ENCODE data around the gene MBD3L5.
A peak's percentile ranks its signal among the peaks of the same experiment; 100 is the strongest.

MBD3L5 gene

DNA sequence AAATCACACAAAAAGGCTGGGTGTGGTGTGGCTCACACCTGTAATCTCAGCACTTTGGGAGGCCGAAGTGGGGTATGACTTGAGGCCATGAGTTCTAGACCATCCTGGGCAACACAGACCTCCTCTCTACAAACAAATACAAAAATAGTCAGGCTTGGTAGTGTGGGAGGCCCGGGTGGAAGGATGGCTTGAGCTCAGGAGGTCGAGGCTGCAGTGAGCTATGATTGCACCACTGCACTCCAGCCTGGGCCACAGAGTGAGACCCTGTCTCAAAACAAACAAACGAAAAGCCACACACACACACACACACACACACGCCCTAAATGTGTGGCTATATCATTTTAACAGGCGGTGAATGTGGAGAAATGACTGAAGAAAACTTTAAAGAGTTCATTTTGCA, 38.2 kb downstream of the MBD3L5 start:
- H2AFZ ChIP-seq (ENCODE audit: low read length) = peak overlapping the region; percentile 99
- no peak overlapping the region for H3K4me2 ChIP-seq (ENCODE audit: insufficient read depth, low read length, poor library complexity, severe bottlenecking)
- no peak overlapping the region for H4K8ac ChIP-seq (ENCODE audit: low read depth, low read length)
- DNase-seq (ENCODE audit: low spot score) = no peak
- H3K9me3 ChIP-seq (replicated peaks in 1 of 2; ENCODE audit: control insufficient read depth in 2 of 2, insufficient read depth in 1 of 2, low read depth in 1 of 2, low read length in 2 of 2) = peaks cover 4 to 14% of the 10 kb centered on the region in 2 donors
- H3K9ac ChIP-seq (ENCODE audit: low read depth, low read length, poor library complexity) = no peak overlapping the region
- no peak overlapping the region for H4K91ac ChIP-seq (ENCODE audit: low read depth, low read length, poor library complexity)
- no peak overlapping the region for H2BK5ac ChIP-seq (ENCODE audit: low read length)
- H3K36me3 ChIP-seq (replicated peaks in 1 of 2; ENCODE audit: control insufficient read depth in 2 of 2, insufficient read depth in 2 of 2, low read length in 2 of 2) = peaks cover 11 to 29% of the 10 kb centered on the region in 2 donors
- peaks cover 0 to 6% of the 10 kb centered on the region in 2 donors for H3K4me1 ChIP-seq (ENCODE audit: control insufficient read depth in 2 of 2, insufficient read depth in 1 of 2, low read depth in 1 of 2, low read length in 2 of 2)
- H3K23ac ChIP-seq (ENCODE audit: low read depth, low read length, poor library complexity) = no peak overlapping the region
- no peak overlapping the region for H3K4ac ChIP-seq (ENCODE audit: low read length)
- H3K27me3 ChIP-seq (ENCODE audit: control insufficient read depth in 3 of 3, insufficient read depth in 3 of 3, low read depth in 1 of 3, low read length in 3 of 3) = no peaks in the 10 kb centered on the region
- no peak overlapping the region for H3K18ac ChIP-seq (ENCODE audit: low read length)
- no peak overlapping the region for H3K27ac ChIP-seq (replicated peaks; ENCODE audit: low read length)
- H2BK120ac ChIP-seq (ENCODE audit: low read depth, low read length) = no peak overlapping the region
- WGBS, 2 donors (ENCODE audit: extremely low coverage in 2 of 2, insufficient read length in 2 of 2, insufficient replicate concordance in 1 of 2) = no CpG with 5 or more reads among the region's 6 CpGs
- no peak overlapping the region for H3K14ac ChIP-seq (ENCODE audit: low read length)
- no peak overlapping the region for H2BK15ac ChIP-seq (ENCODE audit: low read length)
- H3K79me1 ChIP-seq (ENCODE audit: low read depth, low read length) = peaks cover 2% of the 10 kb centered on the region
- no peak overlapping the region for H2BK12ac ChIP-seq (ENCODE audit: low read length)
- no peak overlapping the region for H2AK5ac ChIP-seq (ENCODE audit: low read depth, low read length)
- peak overlapping the region; percentile 29 to 71 for H3K4me3 ChIP-seq (ENCODE audit: low read length in 2 of 2)

DNA sequence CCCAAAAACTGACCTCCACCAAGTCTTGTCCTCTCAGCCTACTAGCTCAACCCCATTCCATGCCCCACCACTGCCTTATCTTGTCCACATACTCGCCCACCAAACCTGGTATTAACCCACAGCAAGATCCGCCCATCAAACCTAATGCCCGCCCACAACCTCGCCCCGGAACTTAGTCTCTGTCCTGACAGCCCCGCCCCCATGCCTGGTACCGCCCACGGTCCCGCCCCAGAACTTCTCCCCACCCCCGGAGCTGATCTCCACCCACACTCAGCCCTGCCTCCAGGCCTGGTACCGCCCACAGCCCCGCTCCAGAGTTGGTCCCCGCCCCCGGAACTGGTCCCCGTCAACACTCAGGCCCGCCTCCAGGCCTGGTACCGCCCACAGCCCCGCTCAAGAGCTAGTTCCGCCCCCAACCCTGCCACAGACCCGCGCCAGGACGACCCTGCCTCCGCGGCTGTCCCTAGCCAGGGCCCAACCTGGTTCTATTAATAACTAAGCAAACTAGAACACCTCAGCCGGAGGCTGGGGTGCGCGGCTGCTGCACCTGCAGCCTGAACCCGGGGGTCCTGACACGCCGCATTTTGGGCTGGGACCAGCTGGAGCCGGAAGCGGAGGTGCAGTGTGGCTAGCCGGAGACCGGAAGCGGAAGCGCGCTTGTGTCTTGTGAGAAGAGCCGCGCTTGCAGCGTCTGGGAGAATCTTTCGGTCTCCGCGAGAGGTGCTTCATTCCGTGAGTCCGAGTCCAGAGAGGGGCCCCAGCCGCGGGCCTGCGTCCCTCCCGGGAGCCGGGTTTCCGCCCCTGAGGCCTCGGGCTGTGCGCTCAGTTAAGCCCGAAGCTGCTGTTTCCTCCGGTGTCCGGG, 38.9 kb downstream of the MBD3L5 start, which contains the start of gene ZNF557:
ZNF557 (plus strand) TSS at position 662 of the 862 bp plus-strand sequence. CDS start 5,372 bp downstream, outside the sequence.
- H4K91ac ChIP-seq (ENCODE audit: low read depth, low read length, poor library complexity) = no peak within 1 kb of the TSS
- DNase-seq (ENCODE audit: low spot score) = peak; percentile 94
- H3K9me3 ChIP-seq (replicated peaks in 1 of 2; ENCODE audit: control insufficient read depth in 2 of 2, insufficient read depth in 1 of 2, low read depth in 1 of 2, low read length in 2 of 2) = peaks cover 0 to 14% of the 10 kb centered on the region in 2 donors
- no peaks in the 10 kb centered on the region for H3K27me3 ChIP-seq (ENCODE audit: control insufficient read depth in 3 of 3, insufficient read depth in 3 of 3, low read depth in 1 of 3, low read length in 3 of 3)
- no peak within 1 kb of the TSS for H2BK15ac ChIP-seq (ENCODE audit: low read length)
- peaks cover 12 to 36% of the 10 kb centered on the region in 2 donors for H3K36me3 ChIP-seq (replicated peaks in 1 of 2; ENCODE audit: control insufficient read depth in 2 of 2, insufficient read depth in 2 of 2, low read length in 2 of 2)
- peak within 1 kb of the TSS; percentile 86 to 96 for H3K4me3 ChIP-seq (ENCODE audit: low read length in 2 of 2)
- no peak within 1 kb of the TSS for H3K14ac ChIP-seq (ENCODE audit: low read length)
- peaks cover 2% of the 10 kb centered on the region for H3K79me1 ChIP-seq (ENCODE audit: low read depth, low read length)
- H2BK12ac ChIP-seq (ENCODE audit: low read length) = no peak within 1 kb of the TSS
- peaks cover 0 to 6% of the 10 kb centered on the region in 2 donors for H3K4me1 ChIP-seq (ENCODE audit: control insufficient read depth in 2 of 2, insufficient read depth in 1 of 2, low read depth in 1 of 2, low read length in 2 of 2)
- no CpG with 5 or more reads among the region's 56 CpGs for WGBS, 2 donors (ENCODE audit: extremely low coverage in 2 of 2, insufficient read length in 2 of 2, insufficient replicate concordance in 1 of 2)
- peak within 1 kb of the TSS; percentile 54 for H2BK5ac ChIP-seq (ENCODE audit: low read length)
- H3K4me2 ChIP-seq (ENCODE audit: insufficient read depth, low read length, poor library complexity, severe bottlenecking) = peak within 1 kb of the TSS; percentile 74
- H2BK120ac ChIP-seq (ENCODE audit: low read depth, low read length) = no peak within 1 kb of the TSS
- peak within 1 kb of the TSS; percentile 46 for H3K23ac ChIP-seq (ENCODE audit: low read depth, low read length, poor library complexity)
- peak within 1 kb of the TSS; percentile 88 for H3K18ac ChIP-seq (ENCODE audit: low read length)
- peak within 1 kb of the TSS; percentile 89 for H3K9ac ChIP-seq (ENCODE audit: low read depth, low read length, poor library complexity)
- no peak within 1 kb of the TSS for H2AK5ac ChIP-seq (ENCODE audit: low read depth, low read length)
- no peak within 1 kb of the TSS for H4K8ac ChIP-seq (ENCODE audit: low read depth, low read length)
- no peak within 1 kb of the TSS for H3K4ac ChIP-seq (ENCODE audit: low read length)
- H2AFZ ChIP-seq (ENCODE audit: low read length) = peak within 1 kb of the TSS; percentile 99
- no peak within 1 kb of the TSS for H3K27ac ChIP-seq (replicated peaks; ENCODE audit: low read length)

DNA sequence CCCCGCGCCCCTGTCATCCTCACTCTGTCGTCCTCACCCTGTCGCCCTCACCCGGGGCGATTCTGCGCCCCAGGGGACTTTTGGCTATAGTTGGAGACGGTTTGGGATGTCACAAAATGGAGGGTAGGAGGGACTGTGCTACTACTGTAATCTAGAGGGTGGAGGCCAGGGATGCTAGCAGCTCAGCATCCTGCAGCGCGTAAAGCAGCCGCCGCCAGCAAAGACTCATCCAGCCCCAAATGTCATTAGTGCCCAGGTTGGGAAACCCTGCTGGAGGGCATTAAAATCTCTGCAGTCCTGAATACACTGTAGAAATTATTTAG, 39.5 kb downstream of the MBD3L5 start:
- Histone ChIP-seq H3K27me3 (ENCODE audit: control insufficient read depth in 3 of 3, insufficient read depth in 3 of 3, low read depth in 1 of 3, low read length in 3 of 3) (no peaks in the 10 kb centered on the region), H3K36me3 (replicated peaks in 1 of 2; ENCODE audit: control insufficient read depth in 2 of 2, insufficient read depth in 2 of 2, low read length in 2 of 2) (peaks cover 15 to 42% of the 10 kb centered on the region in 2 donors), H3K4me1 (ENCODE audit: control insufficient read depth in 2 of 2, insufficient read depth in 1 of 2, low read depth in 1 of 2, low read length in 2 of 2) (peaks cover 0 to 6% of the 10 kb centered on the region in 2 donors), H4K91ac (ENCODE audit: low read depth, low read length, poor library complexity) (no peak overlapping the region), H3K4ac (ENCODE audit: low read length) (no peak overlapping the region), H2BK12ac (ENCODE audit: low read length) (no peak overlapping the region), H3K14ac (ENCODE audit: low read length) (no peak overlapping the region), H3K18ac (ENCODE audit: low read length) (peak overlapping the region; percentile 88), H3K4me2 (ENCODE audit: insufficient read depth, low read length, poor library complexity, severe bottlenecking) (peak overlapping the region; percentile 74), H4K8ac (ENCODE audit: low read depth, low read length) (no peak overlapping the region), H2BK120ac (ENCODE audit: low read depth, low read length) (no peak overlapping the region), H3K9ac (ENCODE audit: low read depth, low read length, poor library complexity) (peak overlapping the region; percentile 89), H3K79me1 (ENCODE audit: low read depth, low read length) (peaks cover 3% of the 10 kb centered on the region), H3K27ac (replicated peaks; ENCODE audit: low read length) (no peak overlapping the region), H3K4me3 (ENCODE audit: low read length in 2 of 2) (peak overlapping the region; percentile 86 to 96), H3K23ac (ENCODE audit: low read depth, low read length, poor library complexity) (peak overlapping the region; percentile 46), H2AFZ (ENCODE audit: low read length) (peak overlapping the region; percentile 99), H2BK15ac (ENCODE audit: low read length) (no peak overlapping the region), H3K9me3 (replicated peaks in 1 of 2; ENCODE audit: control insufficient read depth in 2 of 2, insufficient read depth in 1 of 2, low read depth in 1 of 2, low read length in 2 of 2) (peaks cover 0 to 14% of the 10 kb centered on the region in 2 donors), H2AK5ac (ENCODE audit: low read depth, low read length) (no peak overlapping the region), H2BK5ac (ENCODE audit: low read length) (peak overlapping the region; percentile 54)
- peak; percentile 17 for DNase-seq (ENCODE audit: low spot score)
- no CpG with 5 or more reads among the region's 12 CpGs for WGBS, 2 donors (ENCODE audit: extremely low coverage in 2 of 2, insufficient read length in 2 of 2, insufficient replicate concordance in 1 of 2)

DNA sequence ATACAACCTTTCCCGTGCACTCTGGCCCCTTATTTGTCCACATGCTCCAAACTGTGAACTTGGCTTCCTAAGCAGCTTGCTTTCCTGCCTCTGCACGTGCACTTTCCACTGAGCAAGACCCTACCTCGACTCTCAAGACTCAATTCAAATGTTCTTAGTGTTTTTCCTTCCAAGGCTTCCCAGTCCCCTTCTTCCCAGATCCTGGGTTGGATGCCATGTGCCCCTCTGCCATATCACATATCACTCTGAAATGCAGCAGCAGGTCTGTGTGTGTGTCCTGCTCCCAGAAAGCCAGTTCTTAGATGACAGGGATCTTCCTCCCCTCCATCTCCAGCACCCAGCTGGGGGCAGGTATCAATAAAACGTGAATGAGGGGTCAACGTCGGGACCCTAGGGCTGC, 42.2 kb downstream of the MBD3L5 start:
- H3K9ac ChIP-seq (ENCODE audit: low read depth, low read length, poor library complexity) = no peak overlapping the region
- no peaks in the 10 kb centered on the region for H3K27me3 ChIP-seq (ENCODE audit: control insufficient read depth in 3 of 3, insufficient read depth in 3 of 3, low read depth in 1 of 3, low read length in 3 of 3)
- H3K4me2 ChIP-seq (ENCODE audit: insufficient read depth, low read length, poor library complexity, severe bottlenecking) = no peak overlapping the region
- H2BK120ac ChIP-seq (ENCODE audit: low read depth, low read length) = no peak overlapping the region
- no peak overlapping the region for H3K4ac ChIP-seq (ENCODE audit: low read length)
- no peak overlapping the region for H3K14ac ChIP-seq (ENCODE audit: low read length)
- DNase-seq (ENCODE audit: low spot score) = no peak
- H2BK12ac ChIP-seq (ENCODE audit: low read length) = no peak overlapping the region
- H4K8ac ChIP-seq (ENCODE audit: low read depth, low read length) = no peak overlapping the region
- no peak overlapping the region for H3K23ac ChIP-seq (ENCODE audit: low read depth, low read length, poor library complexity)
- H3K27ac ChIP-seq (replicated peaks; ENCODE audit: low read length) = no peak overlapping the region
- peaks cover 3% of the 10 kb centered on the region for H3K79me1 ChIP-seq (ENCODE audit: low read depth, low read length)
- no peak overlapping the region for H3K4me3 ChIP-seq (ENCODE audit: low read length in 2 of 2)
- H3K18ac ChIP-seq (ENCODE audit: low read length) = no peak overlapping the region
- peaks cover 9 to 29% of the 10 kb centered on the region in 2 donors for H3K9me3 ChIP-seq (replicated peaks in 1 of 2; ENCODE audit: control insufficient read depth in 2 of 2, insufficient read depth in 1 of 2, low read depth in 1 of 2, low read length in 2 of 2)
- H2BK5ac ChIP-seq (ENCODE audit: low read length) = no peak overlapping the region
- H3K36me3 ChIP-seq (replicated peaks in 1 of 2; ENCODE audit: control insufficient read depth in 2 of 2, insufficient read depth in 2 of 2, low read length in 2 of 2) = peaks cover 39 to 69% of the 10 kb centered on the region in 2 donors
- WGBS, 2 donors (ENCODE audit: extremely low coverage in 2 of 2, insufficient read length in 2 of 2, insufficient replicate concordance in 1 of 2) = 100% methylated on average over 1 of the region's 6 CpGs
- no peak overlapping the region for H2BK15ac ChIP-seq (ENCODE audit: low read length)
- H2AK5ac ChIP-seq (ENCODE audit: low read depth, low read length) = no peak overlapping the region
- no peak overlapping the region for H2AFZ ChIP-seq (ENCODE audit: low read length)
- H3K4me1 ChIP-seq (ENCODE audit: control insufficient read depth in 2 of 2, insufficient read depth in 1 of 2, low read depth in 1 of 2, low read length in 2 of 2) = peaks cover 0 to 6% of the 10 kb centered on the region in 2 donors
- H4K91ac ChIP-seq (ENCODE audit: low read depth, low read length, poor library complexity) = no peak overlapping the region

All from neuronal stem cell (in vitro differentiated cells).